NCI-H748 (cell line): ENCODE measurements around the gene COCH.
A peak's percentile ranks its signal among the peaks of the same experiment; 100 is the strongest.

Source experiments
- DNase-seq: peaks from one replicate; lab custom pipeline; 2025; ENCODE audit not compliant: unreplicated experiment; lab: John Stamatoyannopoulos, UW

COCH gene

GRCh38 chr14:30874120-30874998 is at the start of gene COCH:
Gene COCH (plus strand): TSS chr14:30874559. CDS start chr14:30874939, 380 bp downstream.
- DNase-seq, result peak; percentile 81

GRCh38 chr14:30826070-30826469 is 48.3 kb upstream of the COCH start:
- no peak for DNase-seq

GRCh38 chr14:30829853-30830252 is 44.5 kb upstream of the COCH start:
- DNase-seq, result no peak

GRCh38 chr14:30834353-30834752 is 40.0 kb upstream of the COCH start:
- DNase-seq, result no peak

- no peak for DNase-seq
Observed at GRCh38 chr14:30838351-30838750, 36.0 kb upstream of the COCH start.

- no peak for DNase-seq
Observed at GRCh38 chr14:30840086-30840779, 34.1 kb upstream of the COCH start.

GRCh38 chr14:30842431-30842830 is 31.9 kb upstream of the COCH start:
- DNase-seq, result no peak

- no peak for DNase-seq
Observed at GRCh38 chr14:30848449-30849240, 25.7 kb upstream of the COCH start.

- DNase-seq, result no peak
Observed at GRCh38 chr14:30849354-30849753, 25.0 kb upstream of the COCH start.

- no peak for DNase-seq
Observed at GRCh38 chr14:30849983-30850382, 24.4 kb upstream of the COCH start.

- no peak for DNase-seq
Observed at GRCh38 chr14:30853946-30854345, 20.4 kb upstream of the COCH start.

- DNase-seq, result no peak
Observed at GRCh38 chr14:30854492-30854891, 19.9 kb upstream of the COCH start.

- no peak for DNase-seq
Observed at GRCh38 chr14:30855345-30856037, 18.9 kb upstream of the COCH start.

- DNase-seq, result no peak
Observed at GRCh38 chr14:30861200-30861599, 13.2 kb upstream of the COCH start.

GRCh38 chr14:30864934-30865333 is 9.4 kb upstream of the COCH start:
- DNase-seq, result no peak

GRCh38 chr14:30868736-30869135 is 5.6 kb upstream of the COCH start:
- no peak for DNase-seq

GRCh38 chr14:30869551-30870155 is 4.7 kb upstream of the COCH start:
- DNase-seq, result no peak

- DNase-seq, result peak; percentile 60
Observed at GRCh38 chr14:30872602-30873001, 1.8 kb upstream of the COCH start.

GRCh38 chr14:30873308-30874119 is 845 bp upstream of the COCH start:
- DNase-seq, result no peak
